ENCODE results near the gene SMAD3.

GRCh38 chr15:67170143-67170925 lies 104.9 kb downstream of the SMAD3 start:
- TF ChIP-seq CTCF (IDR thresholded peaks at IDR 0.05; ENCODE audit: low read depth, low read length, missing input control) (no peak), GABPA (IDR thresholded peaks at IDR 0.05 in 1 of 2, conservative IDR thresholded peaks at IDR 0.05 in 1 of 2) (no peak), NR2F2 (IDR thresholded peaks at IDR 0.05) (no peak), RAD21 (IDR thresholded peaks at IDR 0.05) (no peak), JUND (IDR thresholded peaks at IDR 0.05) (no peak), TAF1 (conservative IDR thresholded peaks at IDR 0.05) (no peak), YY1 (IDR thresholded peaks at IDR 0.05) (no peak), SP1 (IDR thresholded peaks at IDR 0.05) (no peak)
- TF ChIP-seq, protein P1, sequence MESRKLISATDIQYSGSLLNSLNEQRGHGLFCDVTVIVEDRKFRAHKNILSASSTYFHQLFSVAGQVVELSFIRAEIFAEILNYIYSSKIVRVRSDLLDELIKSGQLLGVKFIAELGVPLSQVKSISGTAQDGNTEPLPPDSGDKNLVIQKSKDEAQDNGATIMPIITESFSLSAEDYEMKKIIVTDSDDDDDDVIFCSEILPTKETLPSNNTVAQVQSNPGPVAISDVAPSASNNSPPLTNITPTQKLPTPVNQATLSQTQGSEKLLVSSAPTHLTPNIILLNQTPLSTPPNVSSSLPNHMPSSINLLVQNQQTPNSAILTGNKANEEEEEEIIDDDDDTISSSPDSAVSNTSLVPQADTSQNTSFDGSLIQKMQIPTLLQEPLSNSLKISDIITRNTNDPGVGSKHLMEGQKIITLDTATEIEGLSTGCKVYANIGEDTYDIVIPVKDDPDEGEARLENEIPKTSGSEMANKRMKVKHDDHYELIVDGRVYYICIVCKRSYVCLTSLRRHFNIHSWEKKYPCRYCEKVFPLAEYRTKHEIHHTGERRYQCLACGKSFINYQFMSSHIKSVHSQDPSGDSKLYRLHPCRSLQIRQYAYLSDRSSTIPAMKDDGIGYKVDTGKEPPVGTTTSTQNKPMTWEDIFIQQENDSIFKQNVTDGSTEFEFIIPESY (IDR thresholded peaks at IDR 0.05): no peak
- TF ChIP-seq, protein P2, sequence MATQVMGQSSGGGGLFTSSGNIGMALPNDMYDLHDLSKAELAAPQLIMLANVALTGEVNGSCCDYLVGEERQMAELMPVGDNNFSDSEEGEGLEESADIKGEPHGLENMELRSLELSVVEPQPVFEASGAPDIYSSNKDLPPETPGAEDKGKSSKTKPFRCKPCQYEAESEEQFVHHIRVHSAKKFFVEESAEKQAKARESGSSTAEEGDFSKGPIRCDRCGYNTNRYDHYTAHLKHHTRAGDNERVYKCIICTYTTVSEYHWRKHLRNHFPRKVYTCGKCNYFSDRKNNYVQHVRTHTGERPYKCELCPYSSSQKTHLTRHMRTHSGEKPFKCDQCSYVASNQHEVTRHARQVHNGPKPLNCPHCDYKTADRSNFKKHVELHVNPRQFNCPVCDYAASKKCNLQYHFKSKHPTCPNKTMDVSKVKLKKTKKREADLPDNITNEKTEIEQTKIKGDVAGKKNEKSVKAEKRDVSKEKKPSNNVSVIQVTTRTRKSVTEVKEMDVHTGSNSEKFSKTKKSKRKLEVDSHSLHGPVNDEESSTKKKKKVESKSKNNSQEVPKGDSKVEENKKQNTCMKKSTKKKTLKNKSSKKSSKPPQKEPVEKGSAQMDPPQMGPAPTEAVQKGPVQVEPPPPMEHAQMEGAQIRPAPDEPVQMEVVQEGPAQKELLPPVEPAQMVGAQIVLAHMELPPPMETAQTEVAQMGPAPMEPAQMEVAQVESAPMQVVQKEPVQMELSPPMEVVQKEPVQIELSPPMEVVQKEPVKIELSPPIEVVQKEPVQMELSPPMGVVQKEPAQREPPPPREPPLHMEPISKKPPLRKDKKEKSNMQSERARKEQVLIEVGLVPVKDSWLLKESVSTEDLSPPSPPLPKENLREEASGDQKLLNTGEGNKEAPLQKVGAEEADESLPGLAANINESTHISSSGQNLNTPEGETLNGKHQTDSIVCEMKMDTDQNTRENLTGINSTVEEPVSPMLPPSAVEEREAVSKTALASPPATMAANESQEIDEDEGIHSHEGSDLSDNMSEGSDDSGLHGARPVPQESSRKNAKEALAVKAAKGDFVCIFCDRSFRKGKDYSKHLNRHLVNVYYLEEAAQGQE (IDR thresholded peaks at IDR 0.05): no peak
- TF ChIP-seq, protein P3, sequence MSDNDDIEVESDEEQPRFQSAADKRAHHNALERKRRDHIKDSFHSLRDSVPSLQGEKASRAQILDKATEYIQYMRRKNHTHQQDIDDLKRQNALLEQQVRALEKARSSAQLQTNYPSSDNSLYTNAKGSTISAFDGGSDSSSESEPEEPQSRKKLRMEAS (IDR thresholded peaks at IDR 0.05): no peak

All from liver (tissue), 3 donors.